GM23338 (cell line): ENCODE data around the gene TCF7L2.

Experiments
- CREB1 ChIP-seq: fragments of 250-450 bp; sonication (Bioruptor Pico); IDR thresholded peaks from 2 replicates; pipeline ENCODE4 v1.5.0; 2020; ENCODE audit warnings: low read depth, mild to moderate bottlenecking, moderate library complexity
- EZH2 ChIP-seq: fragments of 200-600 bp; sonication (generic); IDR thresholded peaks from one replicate; pipeline ENCODE4 v1.8.0; 2017; ENCODE audit warnings: antibody characterized with exemption, mild to moderate bottlenecking, low read depth; ENCODE audit not compliant: unreplicated experiment
- EZH2phosphoT487 ChIP-seq: fragments of 200-600 bp; sonication (generic); IDR thresholded peaks from one replicate; pipeline ENCODE4 v1.8.1; 2018; ENCODE audit warnings: antibody characterized with exemption; ENCODE audit not compliant: unreplicated experiment
- JUNB ChIP-seq: IDR thresholded peaks from one replicate; pipeline ENCODE4 v1.6.1; 2016; ENCODE audit warnings: antibody characterized with exemption; ENCODE audit not compliant: unreplicated experiment
- NANOG ChIP-seq: IDR thresholded peaks from 2 replicates; pipeline ENCODE4 v1.6.1; 2016; ENCODE audit warnings: antibody characterized with exemption, borderline replicate concordance
- POLR2AphosphoS5 ChIP-seq: IDR thresholded peaks from 2 replicates; pipeline ENCODE4 v1.6.1; 2016; ENCODE audit warnings: antibody characterized with exemption, low read depth
- STAT1 ChIP-seq: IDR thresholded peaks from one replicate; pipeline ENCODE4 v1.6.1; 2016; ENCODE audit warnings: antibody characterized with exemption; ENCODE audit not compliant: unreplicated experiment
- ZNF114 ChIP-seq: fragments of 250-450 bp; sonication (Bioruptor Pico); IDR thresholded peaks from 2 replicates; pipeline ENCODE4 v1.5.0; 2020; ENCODE audit warnings: mild to moderate bottlenecking, moderate library complexity
- ZNF331 ChIP-seq: fragments of 250-450 bp; sonication (Bioruptor Pico); IDR thresholded peaks from 2 replicates; pipeline ENCODE4 v1.5.0; 2020; ENCODE audit warnings: low read depth, mild to moderate bottlenecking, moderate library complexity
- TF ChIP-seq, protein P1 (sequence below), 2 experiments: fragments of 200-600 bp in 1 of 2; sonication (generic) in 1 of 2; conservative IDR thresholded peaks; 2 replicates each; pipeline versions ENCODE4 v1.5.1 to v1.6.1; 2016 to 2017; ENCODE audit warnings: antibody characterized with exemption in 2 of 2, low read depth in 2 of 2, mild to moderate bottlenecking in 2 of 2, moderate library complexity in 1 of 2
- TF ChIP-seq, protein P2 (sequence below): IDR thresholded peaks from one replicate; pipeline ENCODE4 v1.6.1; 2018; ENCODE audit warnings: antibody characterized with exemption; ENCODE audit not compliant: unreplicated experiment
- TF ChIP-seq, protein P3 (sequence below): IDR thresholded peaks from 2 replicates; pipeline ENCODE4 v1.6.1; 2016; ENCODE audit warnings: antibody characterized with exemption

DNA sequence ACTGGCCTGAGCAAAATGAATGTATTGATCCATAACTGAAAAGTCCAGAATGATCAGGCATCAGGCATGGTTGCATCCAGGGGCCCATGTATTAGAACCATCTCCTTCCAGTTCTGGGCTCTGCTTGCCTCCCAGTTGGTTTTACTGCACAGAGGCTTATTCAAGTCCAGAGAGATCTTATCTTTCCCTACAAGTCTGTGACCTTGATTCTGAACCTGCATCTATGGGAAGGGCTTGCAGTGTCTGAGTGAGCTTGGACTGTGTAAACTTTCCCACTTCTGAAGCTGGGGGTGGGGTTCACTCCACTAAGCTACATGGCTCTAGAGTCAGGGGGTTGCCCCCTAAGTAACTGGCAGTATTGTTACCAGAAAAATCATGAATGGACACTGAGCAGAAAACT, 136.2 kb downstream of the TCF7L2 start:
- TF ChIP-seq, protein P1, sequence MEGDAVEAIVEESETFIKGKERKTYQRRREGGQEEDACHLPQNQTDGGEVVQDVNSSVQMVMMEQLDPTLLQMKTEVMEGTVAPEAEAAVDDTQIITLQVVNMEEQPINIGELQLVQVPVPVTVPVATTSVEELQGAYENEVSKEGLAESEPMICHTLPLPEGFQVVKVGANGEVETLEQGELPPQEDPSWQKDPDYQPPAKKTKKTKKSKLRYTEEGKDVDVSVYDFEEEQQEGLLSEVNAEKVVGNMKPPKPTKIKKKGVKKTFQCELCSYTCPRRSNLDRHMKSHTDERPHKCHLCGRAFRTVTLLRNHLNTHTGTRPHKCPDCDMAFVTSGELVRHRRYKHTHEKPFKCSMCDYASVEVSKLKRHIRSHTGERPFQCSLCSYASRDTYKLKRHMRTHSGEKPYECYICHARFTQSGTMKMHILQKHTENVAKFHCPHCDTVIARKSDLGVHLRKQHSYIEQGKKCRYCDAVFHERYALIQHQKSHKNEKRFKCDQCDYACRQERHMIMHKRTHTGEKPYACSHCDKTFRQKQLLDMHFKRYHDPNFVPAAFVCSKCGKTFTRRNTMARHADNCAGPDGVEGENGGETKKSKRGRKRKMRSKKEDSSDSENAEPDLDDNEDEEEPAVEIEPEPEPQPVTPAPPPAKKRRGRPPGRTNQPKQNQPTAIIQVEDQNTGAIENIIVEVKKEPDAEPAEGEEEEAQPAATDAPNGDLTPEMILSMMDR (conservative IDR thresholded peaks at IDR 0.05; ENCODE audit: low read depth in 2 of 2), result no peak
- TF ChIP-seq EZH2phosphoT487 (no peak), EZH2 (no peak), POLR2AphosphoS5 (no peak), CREB1 (no peak), JUNB (no peak), STAT1 (no peak), ZNF114 (CRISPR knock-in tag) (no peak), ZNF331 (CRISPR knock-in tag) (no peak), NANOG (no peak)
- TF ChIP-seq, protein P2, sequence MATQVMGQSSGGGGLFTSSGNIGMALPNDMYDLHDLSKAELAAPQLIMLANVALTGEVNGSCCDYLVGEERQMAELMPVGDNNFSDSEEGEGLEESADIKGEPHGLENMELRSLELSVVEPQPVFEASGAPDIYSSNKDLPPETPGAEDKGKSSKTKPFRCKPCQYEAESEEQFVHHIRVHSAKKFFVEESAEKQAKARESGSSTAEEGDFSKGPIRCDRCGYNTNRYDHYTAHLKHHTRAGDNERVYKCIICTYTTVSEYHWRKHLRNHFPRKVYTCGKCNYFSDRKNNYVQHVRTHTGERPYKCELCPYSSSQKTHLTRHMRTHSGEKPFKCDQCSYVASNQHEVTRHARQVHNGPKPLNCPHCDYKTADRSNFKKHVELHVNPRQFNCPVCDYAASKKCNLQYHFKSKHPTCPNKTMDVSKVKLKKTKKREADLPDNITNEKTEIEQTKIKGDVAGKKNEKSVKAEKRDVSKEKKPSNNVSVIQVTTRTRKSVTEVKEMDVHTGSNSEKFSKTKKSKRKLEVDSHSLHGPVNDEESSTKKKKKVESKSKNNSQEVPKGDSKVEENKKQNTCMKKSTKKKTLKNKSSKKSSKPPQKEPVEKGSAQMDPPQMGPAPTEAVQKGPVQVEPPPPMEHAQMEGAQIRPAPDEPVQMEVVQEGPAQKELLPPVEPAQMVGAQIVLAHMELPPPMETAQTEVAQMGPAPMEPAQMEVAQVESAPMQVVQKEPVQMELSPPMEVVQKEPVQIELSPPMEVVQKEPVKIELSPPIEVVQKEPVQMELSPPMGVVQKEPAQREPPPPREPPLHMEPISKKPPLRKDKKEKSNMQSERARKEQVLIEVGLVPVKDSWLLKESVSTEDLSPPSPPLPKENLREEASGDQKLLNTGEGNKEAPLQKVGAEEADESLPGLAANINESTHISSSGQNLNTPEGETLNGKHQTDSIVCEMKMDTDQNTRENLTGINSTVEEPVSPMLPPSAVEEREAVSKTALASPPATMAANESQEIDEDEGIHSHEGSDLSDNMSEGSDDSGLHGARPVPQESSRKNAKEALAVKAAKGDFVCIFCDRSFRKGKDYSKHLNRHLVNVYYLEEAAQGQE, result no peak
- TF ChIP-seq, protein P3, sequence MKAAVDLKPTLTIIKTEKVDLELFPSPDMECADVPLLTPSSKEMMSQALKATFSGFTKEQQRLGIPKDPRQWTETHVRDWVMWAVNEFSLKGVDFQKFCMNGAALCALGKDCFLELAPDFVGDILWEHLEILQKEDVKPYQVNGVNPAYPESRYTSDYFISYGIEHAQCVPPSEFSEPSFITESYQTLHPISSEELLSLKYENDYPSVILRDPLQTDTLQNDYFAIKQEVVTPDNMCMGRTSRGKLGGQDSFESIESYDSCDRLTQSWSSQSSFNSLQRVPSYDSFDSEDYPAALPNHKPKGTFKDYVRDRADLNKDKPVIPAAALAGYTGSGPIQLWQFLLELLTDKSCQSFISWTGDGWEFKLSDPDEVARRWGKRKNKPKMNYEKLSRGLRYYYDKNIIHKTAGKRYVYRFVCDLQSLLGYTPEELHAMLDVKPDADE, result no peak
